SH-SY5Y (cell line): Measurements from ENCODE around the gene DPY19L3.

Experiments used
- GATA2 ChIP-seq: IDR thresholded peaks from 2 replicates; pipeline ENCODE4 v1.6.1; 2011; ENCODE audit warnings: mild to moderate bottlenecking, low read depth, low read length
- GATA3 ChIP-seq: IDR thresholded peaks from 2 replicates; pipeline ENCODE4 v1.6.1; 2011; ENCODE audit warnings: low read depth, mild to moderate bottlenecking, low read length, moderate library complexity

DNA sequence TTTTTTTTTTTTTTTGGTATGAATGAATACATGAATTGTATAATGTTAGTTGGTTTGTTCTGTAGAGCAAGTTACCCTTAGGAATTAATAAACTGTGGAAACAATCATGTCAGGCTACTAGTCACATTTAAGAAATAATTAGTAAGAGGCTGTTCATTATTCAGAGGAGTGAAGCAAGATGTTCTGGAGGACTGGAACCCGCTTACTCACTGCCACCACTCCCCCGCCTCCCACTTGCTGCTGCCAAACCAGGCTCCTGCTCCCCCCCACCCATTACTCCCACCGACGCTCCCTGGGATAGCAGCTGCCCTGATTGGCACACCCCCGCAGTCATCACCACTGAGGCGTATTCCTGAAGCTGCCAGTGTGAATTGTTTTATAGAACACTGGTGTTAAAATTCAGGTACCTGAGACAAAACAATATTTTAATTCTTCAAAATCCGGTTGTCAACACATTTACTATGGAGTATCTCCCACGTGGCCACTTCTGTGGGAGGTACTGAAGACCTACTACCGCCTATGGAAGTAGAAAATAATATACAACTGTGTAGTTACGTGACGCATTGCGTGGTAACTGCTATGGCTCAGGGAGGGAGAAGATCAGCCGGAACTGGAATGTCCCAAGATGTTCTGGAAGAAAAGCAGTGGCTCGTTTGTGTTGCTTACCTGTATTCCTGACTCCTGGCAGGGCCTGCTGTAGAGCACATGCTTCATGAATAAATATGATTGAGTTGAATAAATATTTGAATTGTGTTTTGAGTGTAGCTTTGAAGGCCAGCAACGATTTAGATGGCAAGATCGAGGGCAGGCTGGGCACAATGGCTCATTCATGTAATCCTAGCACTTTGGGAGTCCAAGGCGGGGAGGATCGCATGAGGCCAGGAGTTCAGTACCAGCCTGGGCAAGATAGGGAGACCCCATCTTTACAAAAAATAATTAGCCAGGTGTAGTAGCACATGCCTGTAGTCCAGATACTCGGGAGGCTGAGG, 1.7 kb downstream of the DPY19L3 start:
- no peak for TF ChIP-seq GATA2
- no peak for TF ChIP-seq GATA3
